Spleen (tissue), 11 donors: ENCODE data around the gene DLX5. TPM values are rescaled to one million over a fixed set of nuclear protein-coding genes. Genes with fewer than 3 reads are reported as not detected.

Experiments
- DNase-seq: peaks from one replicate; pipeline ENCODE4 v3.0.0-alpha.2; 2020
- H3K27ac ChIP-seq, 8 donors: fragments of 200-600 bp; sonication (generic) in 7 of 8; 1 replicate in 4 of 8; 2 replicates in 4 of 8; pipeline versions ENCODE4 v1.5.0 to v1.8.0; 2016 to 2021; ENCODE audit warnings: inconsistent platforms in 4 of 8, mild to moderate bottlenecking in 4 of 8, moderate library complexity in 1 of 8
- H3K27me3 ChIP-seq, 7 donors: fragments of 200-600 bp; sonication (generic) in 6 of 7; replicated peaks in 1 of 7; 1 replicate in 4 of 7; 2 replicates in 3 of 7; pipeline versions ENCODE4 v1.5.0 to v1.8.0; 2016 to 2021; ENCODE audit warnings: inconsistent platforms in 3 of 7, mild to moderate bottlenecking in 1 of 7
- H3K36me3 ChIP-seq, 6 donors: fragments of 200-600 bp; sonication (generic) in 5 of 6; 1 replicate in 4 of 6; 2 replicates in 2 of 6; pipeline versions ENCODE4 v1.5.0 to v1.8.0; 2016 to 2021; ENCODE audit warnings: inconsistent platforms in 2 of 6
- H3K4me1 ChIP-seq, 6 donors: fragments of 200-600 bp; sonication (generic) in 5 of 6; 1 replicate in 3 of 6; 2 replicates in 3 of 6; pipeline versions ENCODE4 v1.5.0 to v1.8.0; 2016 to 2021; ENCODE audit warnings: inconsistent platforms in 3 of 6
- H3K4me3 ChIP-seq, 8 donors: fragments of 200-600 bp; sonication (generic) in 7 of 8; 1 replicate in 4 of 8; 2 replicates in 4 of 8; pipeline versions ENCODE4 v1.5.0 to v1.8.0; 2016 to 2021; ENCODE audit warnings: inconsistent platforms in 4 of 8, mild to moderate bottlenecking in 4 of 8, moderate library complexity in 2 of 8
- H3K9me3 ChIP-seq, 8 donors: fragments of 200-600 bp; sonication (generic) in 7 of 8; 1 replicate in 4 of 8; 2 replicates in 4 of 8; pipeline versions ENCODE4 v1.5.0 to v1.8.0; 2016 to 2021; ENCODE audit warnings: inconsistent platforms in 4 of 8
- POLR2A ChIP-seq, 3 donors: fragments of 450-650 bp; IDR thresholded peaks; one replicate each; pipeline ENCODE4 v1.5.1; 2017; ENCODE audit warnings: antibody characterized with exemption in 3 of 3, mild to moderate bottlenecking in 1 of 3
- POLR2AphosphoS5 ChIP-seq, 3 donors: sonication (generic); formaldehyde crosslinking; IDR thresholded peaks; one replicate each; pipeline ENCODE4 v1.5.1; 2017; ENCODE audit warnings: antibody characterized with exemption in 3 of 3
- WGBS, 5 donors: extraction: QIAGEN DNeasy Blood & Tissue Kit in 3 of 5; methylation state at CpG; one replicate each; pipeline versions ENCODE4 v1.1.5 to v1.1.7; 2013 to 2018; 5-methylcytosine and 5-hydroxymethylcytosine counted together
- intact Hi-C: fragments of 100-400 bp; cut with DNase I; formaldehyde crosslinking; loops from one replicate; pipeline ENCODE4 v1.15.0; 2023; ENCODE audit warnings: low total_unique reads
- polyA plus RNA-seq, 3 donors: library from polyadenylated mRNA; stranded (reverse); fragments of 200-250 nt; gene quantifications; one replicate each; pipeline ENCODE4 v1.2.1, GENCODE V29; 2013
- total RNA-seq, 7 donors: library from RNA; depleted of rRNA in 3 of 7; stranded (reverse); fragments of >200 nt in 3 of 7; fragmentation: NEBNext Ultra II Directional in 4 of 7; extraction: Animal tissue kit (Norgen Biotek cat#: 25700) in 4 of 7; gene quantifications; one replicate each; pipeline versions ENCODE4 v1.1.0 to v1.2.1, GENCODE V29; 2016 to 2021
- TF ChIP-seq, protein P1 (sequence below), 11 experiments: fragments of 200-600 bp in 7 of 11; fragments of 450-650 bp in 4 of 11; sonication (generic) in 4 of 11; IDR thresholded peaks in 8 of 11; conservative IDR thresholded peaks in 3 of 11; 1 replicate in 7 of 11; 2 replicates in 4 of 11; pipeline versions ENCODE4 v1.4.0 to v1.8.0; 2016 to 2021; ENCODE audit warnings: antibody characterized with exemption in 11 of 11, inconsistent platforms in 4 of 11, mild to moderate bottlenecking in 1 of 11
- donor health status: healthy with polysubstance abuse.
- donor health status: DM: no; HTN: no; CAD: no; lungs with moderate emphysema.
- donor health status: DM: no; HTN: no; CAD: no.
- donor health status: Bipolar disorder and iron deficiency.
- donor health status: healthy.
- donor health status: DM: no; HTN: no; CAD: no.
- donor health status: DM: yes; HTN: yes; CAD: no.

DLX5 gene
- total and polyA plus RNA-seq, 10 donors: 0.14 to 0.36 TPM; not detected in 8

GRCh38 chr7:97026715-97027426, 2.2 kb upstream of the DLX5 start:
- H3K4me3 ChIP-seq: peak overlapping the region; percentile 8 to 65 (median 33)
- no peak for DNase-seq

GRCh38 chr7:97025983-97026714, 1.5 kb upstream of the DLX5 start:
- Histone ChIP-seq H3K36me3 (no peaks in the 10 kb centered on the region), H3K27ac (no peak overlapping the region), H3K27me3 (peaks cover 2 to 98% (median 62%) of the 10 kb centered on the region in 7 donors), H3K9me3 (no peaks in the 10 kb centered on the region), H3K4me1 (peaks cover 15 to 64% (median 32%) of the 10 kb centered on the region in 6 donors), H3K4me3 (peak overlapping the region in 6 of 8 donors; percentile 8 to 65 (median 35))
- intact Hi-C loops: loop anchor here (5.0 kb wide), 1 partner anchor 954 kb away; no protein-coding TSS in a partner anchor
- peak; percentile 71 for DNase-seq
- WGBS, 5 donors: 6 to 25% (median 11%) methylated on average over 23 to 29 of the region's 29 CpGs
- TF ChIP-seq, protein P1, sequence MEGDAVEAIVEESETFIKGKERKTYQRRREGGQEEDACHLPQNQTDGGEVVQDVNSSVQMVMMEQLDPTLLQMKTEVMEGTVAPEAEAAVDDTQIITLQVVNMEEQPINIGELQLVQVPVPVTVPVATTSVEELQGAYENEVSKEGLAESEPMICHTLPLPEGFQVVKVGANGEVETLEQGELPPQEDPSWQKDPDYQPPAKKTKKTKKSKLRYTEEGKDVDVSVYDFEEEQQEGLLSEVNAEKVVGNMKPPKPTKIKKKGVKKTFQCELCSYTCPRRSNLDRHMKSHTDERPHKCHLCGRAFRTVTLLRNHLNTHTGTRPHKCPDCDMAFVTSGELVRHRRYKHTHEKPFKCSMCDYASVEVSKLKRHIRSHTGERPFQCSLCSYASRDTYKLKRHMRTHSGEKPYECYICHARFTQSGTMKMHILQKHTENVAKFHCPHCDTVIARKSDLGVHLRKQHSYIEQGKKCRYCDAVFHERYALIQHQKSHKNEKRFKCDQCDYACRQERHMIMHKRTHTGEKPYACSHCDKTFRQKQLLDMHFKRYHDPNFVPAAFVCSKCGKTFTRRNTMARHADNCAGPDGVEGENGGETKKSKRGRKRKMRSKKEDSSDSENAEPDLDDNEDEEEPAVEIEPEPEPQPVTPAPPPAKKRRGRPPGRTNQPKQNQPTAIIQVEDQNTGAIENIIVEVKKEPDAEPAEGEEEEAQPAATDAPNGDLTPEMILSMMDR (IDR thresholded peaks at IDR 0.05 in 8 of 11, conservative IDR thresholded peaks at IDR 0.05 in 3 of 11): no peak
- TF ChIP-seq POLR2A (IDR thresholded peaks at IDR 0.05) (no peak), POLR2AphosphoS5 (IDR thresholded peaks at IDR 0.05) (no peak)

More at GRCh38 chr7:97026715-97027426, 2.2 kb upstream of the DLX5 start:
- Histone ChIP-seq H3K9me3 (no peaks in the 10 kb centered on the region), H3K27me3 (peaks cover 0 to 95% (median 55%) of the 10 kb centered on the region in 7 donors), H3K4me1 (peaks cover 15 to 57% (median 28%) of the 10 kb centered on the region in 6 donors), H3K36me3 (no peaks in the 10 kb centered on the region), H3K27ac (no peak overlapping the region)
- intact Hi-C loops: loop anchor here (5.0 kb wide), 1 partner anchor 955 kb away; no protein-coding TSS in a partner anchor
- 9 to 22% (median 11%) methylated on average over 17 of the region's 17 CpGs for WGBS, 5 donors
- TF ChIP-seq POLR2AphosphoS5 (IDR thresholded peaks at IDR 0.05) (no peak), POLR2A (IDR thresholded peaks at IDR 0.05) (no peak)
- TF ChIP-seq, protein P1 (IDR thresholded peaks at IDR 0.05 in 8 of 11, conservative IDR thresholded peaks at IDR 0.05 in 3 of 11): no peak

- TF ChIP-seq, protein P1 (IDR thresholded peaks at IDR 0.05 in 8 of 11, conservative IDR thresholded peaks at IDR 0.05 in 3 of 11): no peak
- no peak for TF ChIP-seq POLR2A (IDR thresholded peaks at IDR 0.05)
- no peak for TF ChIP-seq POLR2AphosphoS5 (IDR thresholded peaks at IDR 0.05)
- Histone ChIP-seq H3K36me3 (no peaks in the 10 kb centered on the region), H3K27me3 (peaks cover 7 to 98% (median 73%) of the 10 kb centered on the region in 7 donors), H3K4me3 (peak overlapping the region in 1 of 8 donors; percentile 54), H3K9me3 (no peaks in the 10 kb centered on the region), H3K27ac (no peak overlapping the region), H3K4me1 (peaks cover 15 to 70% (median 38%) of the 10 kb centered on the region in 6 donors)
- no peak for DNase-seq
- intact Hi-C loops: loop anchor here (5.0 kb wide), 1 partner anchor 953 kb away; no protein-coding TSS in a partner anchor
- WGBS, 5 donors: 6 to 11% (median 9%) methylated on average over 8 of the region's 8 CpGs
Measured at GRCh38 chr7:97025130-97025499, 484 bp upstream of the DLX5 start.
